HCT116 (cell line): ENCODE data around the gene TSPAN14. TPM values are rescaled to one million over a fixed set of nuclear protein-coding genes. Genes with fewer than 3 reads are reported as not detected.
A peak's percentile ranks its signal among the peaks of the same experiment; 100 is the strongest.

Experiments used
- ATAC-seq: fragments of 200-7000 bp; cut with Tn5 transposase; 2 replicates; pipeline ENCODE4 v1.9.1; 2020; ENCODE audit warnings: mild to moderate bottlenecking, moderate library complexity
- BruUV-seq: library from RNA; stranded (reverse); fragments of 400-500 nt; replicated peaks from 2 replicates; lab custom pipeline; 2021; lab: Mats Ljungman, UMichigan
- CTCF ChIA-PET: fragments of 300-600 bp; sonication (Branson Sonifier 250); formaldehyde crosslinking; loops from one replicate; lab custom pipeline; 2021; ENCODE audit warnings: antibody characterized with exemption; lab: Charles Lee
- POLR2A ChIA-PET: fragments of 300-600, 350-600 bp; sonication (Branson Sonifier 250); formaldehyde crosslinking; loops from one replicate; lab custom pipeline; 2021; ENCODE audit warnings: antibody characterized with exemption; lab: Charles Lee
- RAD21 ChIA-PET, 2 experiments: fragments of 300-600 bp; sonication (Branson Sonifier 250); formaldehyde crosslinking; loops; one replicate each; lab custom pipeline; 2023; ENCODE audit warnings: low total read pairs in 2 of 2; ENCODE audit not compliant: uncharacterized antibody in 2 of 2, unreplicated experiment in 2 of 2, low non-redundant PET in 1 of 2; lab: Charles Lee
- DNase-seq: peaks from one replicate; pipeline ENCODE4 v3.0.0-alpha.2; 2010; ENCODE audit warnings: low read depth, low spot score
- H2AFZ ChIP-seq: fragments of 200-600 bp; shearing (Covaris generic), sonication (generic); 2 replicates; pipeline ENCODE4 v1.6.1; 2017; ENCODE audit warnings: low read depth, mixed run types, mixed read lengths, antibody characterized with exemption, low read length; ENCODE audit not compliant: poor library complexity, severe bottlenecking
- H3K27ac ChIP-seq: 2 replicates; pipeline ENCODE4 v1.5.1; 2012; ENCODE audit warnings: low read depth, low read length
- H3K27me3 ChIP-seq: fragments of 200-600 bp; sonication (generic); 2 replicates; pipeline ENCODE4 v1.6.1; 2016; ENCODE audit warnings: mixed run types, low read length, mixed read lengths; ENCODE audit not compliant: insufficient read depth
- H3K36me3 ChIP-seq, 2 experiments: fragments of 200-500 bp in 1 of 2; fragments of 200-600 bp in 1 of 2; sonication (Bioruptor generic) in 1 of 2; sonication (generic) in 1 of 2; 2 replicates each; pipeline versions ENCODE4 v1.5.1 to v1.6.1; 2014 to 2016; ENCODE audit warnings: low read length in 2 of 2, inconsistent platforms in 1 of 2, mixed read lengths in 1 of 2, mixed run types in 1 of 2; ENCODE audit not compliant: insufficient read depth in 2 of 2, control insufficient read depth in 1 of 2
- H3K4me1 ChIP-seq, 2 experiments: fragments of 200-600 bp in 1 of 2; sonication (generic) in 1 of 2; 2 replicates each; pipeline versions ENCODE4 v1.5.1 to v1.6.1; 2012 to 2017; ENCODE audit warnings: low read length in 2 of 2, inconsistent platforms in 1 of 2, mild to moderate bottlenecking in 1 of 2, mixed read lengths in 1 of 2, mixed run types in 1 of 2, moderate library complexity in 1 of 2; ENCODE audit not compliant: insufficient read depth in 2 of 2, control insufficient read depth in 1 of 2
- H3K4me2 ChIP-seq: fragments of 200-600 bp; sonication (generic); 2 replicates; pipeline ENCODE4 v1.6.1; 2017; ENCODE audit warnings: mixed run types, low read length, mixed read lengths
- H3K4me3 ChIP-seq, 2 experiments: fragments of 200-600 bp in 1 of 2; sonication (generic) in 1 of 2; replicated peaks in 1 of 2; 2 replicates each; pipeline ENCODE4 v1.5.1; 2011 to 2016; ENCODE audit warnings: low read length in 2 of 2, control low read depth in 1 of 2, low read depth in 1 of 2, mild to moderate bottlenecking in 1 of 2, mixed read lengths in 1 of 2, mixed run types in 1 of 2
- H3K79me2 ChIP-seq: fragments of 200-600 bp; sonication (generic); 2 replicates; pipeline ENCODE4 v1.6.1; 2017; ENCODE audit warnings: mild to moderate bottlenecking, mixed run types, low read length, moderate library complexity, mixed read lengths; ENCODE audit not compliant: insufficient read depth
- H3K9ac ChIP-seq: fragments of 200-600 bp; sonication (generic); 2 replicates; pipeline ENCODE4 v1.6.1; 2016; ENCODE audit warnings: low read length, mixed read lengths
- H3K9me2 ChIP-seq: fragments of 200-600 bp; sonication (generic), shearing (Covaris generic); 2 replicates; pipeline ENCODE4 v1.6.1; 2017; ENCODE audit warnings: mixed run types, mild to moderate bottlenecking, moderate library complexity; ENCODE audit not compliant: insufficient read depth
- H3K9me3 ChIP-seq, 2 experiments: fragments of 200-500 bp in 1 of 2; fragments of 200-600 bp in 1 of 2; sonication (Bioruptor generic) in 1 of 2; sonication (generic) in 1 of 2; 2 replicates each; pipeline ENCODE4 v1.6.1; 2014 to 2017; ENCODE audit warnings: low read length in 2 of 2, mixed read lengths in 2 of 2, inconsistent platforms in 1 of 2, low read depth in 1 of 2, mild to moderate bottlenecking in 1 of 2, mixed run types in 1 of 2, moderate library complexity in 1 of 2; ENCODE audit not compliant: control insufficient read depth in 1 of 2, insufficient read depth in 1 of 2
- H4K20me1 ChIP-seq: fragments of 200-600 bp; sonication (generic), shearing (Covaris generic); 2 replicates; pipeline ENCODE4 v1.6.1; 2017; ENCODE audit warnings: mixed run types, mild to moderate bottlenecking, moderate library complexity; ENCODE audit not compliant: insufficient read depth
- ATF3 ChIP-seq: IDR thresholded peaks from 2 replicates; pipeline ENCODE4 v1.6.1; 2012
- CBX3 ChIP-seq: IDR thresholded peaks from 2 replicates; pipeline ENCODE4 v1.6.1; 2012; ENCODE audit warnings: low read depth
- CEBPB ChIP-seq: IDR thresholded peaks from 2 replicates; pipeline ENCODE4 v1.6.1; 2012; ENCODE audit warnings: low read depth
- CTCF ChIP-seq, 3 experiments: fragments of 200-600 bp in 1 of 3; sonication (generic) in 1 of 3; IDR thresholded peaks in 2 of 3; conservative IDR thresholded peaks in 1 of 3; 2 replicates each; pipeline ENCODE4 v1.5.1; 2012 to 2017; ENCODE audit warnings: low read depth in 2 of 3, low read length in 2 of 3, antibody characterized with exemption in 1 of 3, borderline replicate concordance in 1 of 3, control low read depth in 1 of 3, mild to moderate bottlenecking in 1 of 3, mixed read lengths in 1 of 3, mixed run types in 1 of 3, moderate library complexity in 1 of 3; ENCODE audit not compliant: insufficient read depth in 1 of 3
- EGR1 ChIP-seq: IDR thresholded peaks from 2 replicates; pipeline ENCODE4 v1.6.1; 2012; ENCODE audit warnings: low read depth
- ELF1 ChIP-seq: IDR thresholded peaks from 2 replicates; pipeline ENCODE4 v1.6.1; 2012; ENCODE audit warnings: low read depth, borderline replicate concordance
- EZH2 ChIP-seq: fragments of 200-600 bp; sonication (generic); IDR thresholded peaks from 2 replicates; pipeline ENCODE4 v1.6.1; 2017; ENCODE audit warnings: antibody characterized with exemption, mixed run types
- EZH2phosphoT487 ChIP-seq: fragments of 200-600 bp; IDR thresholded peaks from 2 replicates; pipeline ENCODE4 v1.6.1; 2018; ENCODE audit warnings: antibody characterized with exemption, borderline replicate concordance
- FOSL1 ChIP-seq: IDR thresholded peaks from 2 replicates; pipeline ENCODE4 v1.6.1; 2012; ENCODE audit warnings: low read depth
- MAX ChIP-seq: IDR thresholded peaks from 2 replicates; pipeline ENCODE4 v1.6.1; 2012
- POLR2AphosphoS5 ChIP-seq: IDR thresholded peaks from 2 replicates; pipeline ENCODE4 v1.6.1; 2011; ENCODE audit warnings: mild to moderate bottlenecking, low read depth, low read length, moderate library complexity
- REST ChIP-seq: IDR thresholded peaks from 2 replicates; pipeline ENCODE4 v1.6.1; 2012; ENCODE audit warnings: low read depth
- SIN3A ChIP-seq: IDR thresholded peaks from 2 replicates; pipeline ENCODE4 v1.6.1; 2012; ENCODE audit warnings: low read depth
- SRF ChIP-seq: IDR thresholded peaks from 2 replicates; pipeline ENCODE4 v1.6.1; 2012; ENCODE audit warnings: low read depth
- TCF7L2 ChIP-seq: IDR thresholded peaks from 2 replicates; pipeline ENCODE4 v1.7.0; 2011; ENCODE audit warnings: borderline replicate concordance, inconsistent platforms; ENCODE audit not compliant: insufficient read depth, insufficient read length; ENCODE audit errors: extremely low read depth
- YY1 ChIP-seq: IDR thresholded peaks from 2 replicates; pipeline ENCODE4 v1.6.1; 2011; ENCODE audit warnings: low read length, low read depth, moderate library complexity, mild to moderate bottlenecking; ENCODE audit not compliant: insufficient replicate concordance; ENCODE audit errors: extremely low read depth
- ZBTB33 ChIP-seq: IDR thresholded peaks from 2 replicates; pipeline ENCODE4 v1.6.1; 2011; ENCODE audit warnings: mild to moderate bottlenecking, low read length, moderate library complexity; ENCODE audit not compliant: insufficient replicate concordance; ENCODE audit errors: extremely low read depth
- ZNF274 ChIP-seq: fragments of 200-500 bp; sonication (Bioruptor generic); IDR thresholded peaks from 2 replicates; pipeline ENCODE4 v1.6.1; 2014; ENCODE audit warnings: mild to moderate bottlenecking, low read depth, low read length, inconsistent platforms
- intact Hi-C: fragments of 100-400 bp; cut with micrococcal nuclease; formaldehyde crosslinking; loops from 2 replicates; pipeline ENCODE4 v1.10.0; 2022
- total RNA-seq: library from RNA; stranded (reverse); gene quantifications from one replicate; pipeline ENCODE4 v1.2.1, GENCODE V29; 2021; ENCODE audit not compliant: unreplicated experiment

TSPAN14 gene
- total RNA-seq, 1 experiment from 2014 or later, result 86.8 TPM

GRCh38 chr10:80504897-80505465 lies 50.9 kb downstream of the TSPAN14 start:
- no TSS peak for BruUV-seq
- ATAC-seq (peak; percentile 15), DNase-seq (no peak)
- H4K20me1 ChIP-seq, result no peaks in the 10 kb centered on the region
- H3K27me3 ChIP-seq, result no peaks in the 10 kb centered on the region
- H3K4me2 ChIP-seq, result peak overlapping the region; percentile 81
- peak overlapping the region in 1 of 2 experiments; percentile 38; a peak in 1 of 4 replicates for H3K4me3 ChIP-seq
- ChIA-PET POLR2A (interaction anchor here (1.0 to 3.3 kb wide), 3 partner anchors 9 to 60 kb away, joined by 3 to 18 read pairs (median 4); no protein-coding TSS in a partner anchor), CTCF (interaction anchor here (0.9 to 3.7 kb wide), 21 partner anchors 9 to 127 kb away, joined by 3 to 71 read pairs (median 11); partner anchors contain the start of genes PRXL2A and TSPAN14), RAD21 (interaction anchor here (1.1 to 2.7 kb wide), 9 partner anchors 33 to 122 kb away, joined by 3 to 23 read pairs (median 7); no protein-coding TSS in a partner anchor)
- peak overlapping the region; percentile 90 for H3K27ac ChIP-seq
- no peaks in the 10 kb centered on the region; a peak in 1 of 4 replicates for H3K36me3 ChIP-seq
- H3K4me1 ChIP-seq, result peaks cover 97 to 98% of the 10 kb centered on the region in 2 experiments
- no peaks in the 10 kb centered on the region for H3K9me2 ChIP-seq
- peak overlapping the region; percentile 60 for H3K9ac ChIP-seq
- peaks cover 76% of the 10 kb centered on the region for H3K79me2 ChIP-seq
- no peak overlapping the region for H2AFZ ChIP-seq
- intact Hi-C loops, result loop anchor here (1.0 to 10.0 kb wide), 4 partner anchors 46 to 250 kb away; no protein-coding TSS in a partner anchor
- no peaks in the 10 kb centered on the region for H3K9me3 ChIP-seq
- TF ChIP-seq ELF1, result no peak
- TF ChIP-seq EZH2, result no peak
- no peak for TF ChIP-seq ZNF274
- no peak for TF ChIP-seq REST
- no peak for TF ChIP-seq CBX3
- no peak for TF ChIP-seq EGR1
- no peak for TF ChIP-seq SRF
- no peak for TF ChIP-seq ZBTB33
- no peak for TF ChIP-seq CTCF (IDR thresholded peaks at IDR 0.05 in 2 of 3, conservative IDR thresholded peaks at IDR 0.05 in 1 of 3; ENCODE audit: borderline replicate concordance in 1 of 3, insufficient read depth in 1 of 3, low read depth in 2 of 3, low read length in 2 of 3)
- TF ChIP-seq MAX, result no peak
- no peak for TF ChIP-seq FOSL1
- no peak for TF ChIP-seq CEBPB
- no peak for TF ChIP-seq EZH2phosphoT487
- no peak for TF ChIP-seq YY1
- TF ChIP-seq TCF7L2, result no peak
- TF ChIP-seq POLR2AphosphoS5, result no peak
- no peak for TF ChIP-seq SIN3A
- TF ChIP-seq ATF3, result no peak
